NCI-H345 treated with DMSO at 0.1 percent for 48 hours (cell line): ENCODE data around the gene INPP4B.
"Not testable (repeated sequence)": the region's sequence is repeated elsewhere in the genome, so short reads cannot be mapped to it uniquely, and the experiment has no call there.

ENCODE experiments used
- DNase-seq: peaks from one replicate; lab custom pipeline; 2025; ENCODE audit not compliant: unreplicated experiment; lab: John Stamatoyannopoulos, UW

The INPP4B gene

DNA sequence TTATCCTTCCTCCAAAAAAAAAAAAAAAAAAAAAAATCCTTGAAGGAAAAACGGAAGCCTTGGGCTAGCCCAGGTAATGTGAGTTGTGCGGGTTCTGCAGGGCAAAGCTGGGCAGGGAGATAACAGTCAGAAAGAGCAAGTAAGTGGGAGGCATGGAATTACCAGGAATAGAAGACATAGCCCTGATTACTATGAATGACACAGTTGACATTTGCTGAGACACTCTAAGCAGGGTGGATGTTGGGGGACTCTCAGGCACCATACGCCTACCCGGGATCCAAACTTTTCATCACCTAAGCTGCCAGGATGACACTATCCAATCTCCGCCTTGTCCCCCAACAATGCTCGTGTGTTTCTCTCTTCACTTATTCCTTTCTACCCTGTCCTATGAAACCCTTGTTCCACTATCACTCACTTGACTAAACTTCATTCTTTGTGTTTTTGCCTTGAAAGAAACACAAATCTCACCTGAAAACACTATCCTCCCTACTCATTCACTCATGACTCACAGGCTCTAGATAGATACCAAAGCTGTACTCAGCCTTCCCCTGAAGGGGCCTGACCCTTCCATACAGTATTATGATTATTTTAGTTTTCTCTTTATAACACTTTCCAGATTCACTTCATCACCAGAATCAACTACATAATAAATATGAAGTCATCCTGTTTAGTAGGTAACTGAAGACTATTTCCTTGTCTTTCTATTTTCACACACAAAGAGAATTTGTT is 158.4 kb downstream of the INPP4B start:
- no peak for DNase-seq

DNA sequence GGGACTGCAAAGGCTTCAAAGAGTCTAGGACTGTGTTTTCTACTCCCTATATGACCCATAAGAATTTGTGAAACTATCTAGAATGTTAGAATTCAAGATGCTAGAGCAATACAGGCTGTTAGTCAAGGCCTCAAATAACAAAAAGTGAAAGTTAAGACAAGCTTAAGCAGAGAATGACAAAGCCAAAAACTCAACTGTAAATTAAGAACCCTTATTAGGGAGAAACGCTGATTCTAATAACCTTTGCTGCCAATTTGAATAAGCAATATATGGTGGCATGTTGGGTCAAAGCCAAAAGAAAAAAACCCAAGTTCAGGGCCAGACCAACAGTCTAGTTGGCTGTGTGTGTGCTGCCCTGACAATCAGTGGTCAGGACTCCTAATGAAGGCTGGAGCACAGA is 160.0 kb downstream of the INPP4B start:
- no peak for DNase-seq

DNA sequence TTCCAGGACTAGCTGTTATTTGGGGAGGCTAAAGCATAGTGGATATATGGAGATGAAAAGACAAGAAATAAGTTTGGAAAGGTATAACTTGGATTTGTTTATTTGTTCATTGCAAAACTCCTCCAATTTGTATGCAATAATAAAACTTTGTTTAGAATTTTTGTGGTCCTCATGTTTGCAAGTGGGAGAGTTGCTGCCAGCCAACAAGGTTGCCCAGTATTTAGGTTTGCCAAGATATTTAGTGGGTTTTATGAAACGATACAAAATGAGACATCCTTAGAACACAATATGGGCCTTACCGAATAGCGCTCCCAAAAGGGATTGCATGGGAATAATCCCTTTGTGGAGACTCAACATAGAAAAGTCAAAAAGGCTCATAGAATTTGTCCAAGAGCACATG is 162.1 kb downstream of the INPP4B start:
- no peak for DNase-seq

GRCh38 chr4:142683503-142683902 is 162.6 kb downstream of the INPP4B start:
- DNase-seq: no peak

DNA sequence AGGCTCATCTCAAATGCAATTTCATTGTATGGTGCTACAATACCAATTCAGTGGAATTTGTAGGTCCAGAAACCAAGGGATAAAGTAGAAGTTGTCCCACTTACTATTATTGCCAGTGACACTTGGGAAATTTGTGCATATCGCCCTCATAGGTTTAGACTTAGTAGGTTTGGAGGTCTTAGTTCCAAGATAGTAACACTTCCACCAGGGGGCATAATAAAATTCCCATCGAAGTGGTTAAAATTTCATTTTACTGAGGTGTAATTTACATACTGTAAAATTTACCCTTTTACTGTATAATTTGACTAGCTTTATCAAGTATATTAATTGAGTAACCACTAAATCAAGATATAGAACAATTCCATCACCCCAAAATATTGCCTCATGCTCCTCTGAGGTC is 174.6 kb downstream of the INPP4B start:
- no peak for DNase-seq

- no peak for DNase-seq
Observed at GRCh38 chr4:142663828-142664227, 182.3 kb downstream of the INPP4B start.

- DNase-seq: no peak
Observed at GRCh38 chr4:142660728-142661127, 185.4 kb downstream of the INPP4B start.

- DNase-seq: no peak
Observed at GRCh38 chr4:142656178-142656577, 189.9 kb downstream of the INPP4B start.

- DNase-seq: no peak
Observed at GRCh38 chr4:142648378-142648777, 197.7 kb downstream of the INPP4B start.

- no peak for DNase-seq
Observed at GRCh38 chr4:142645475-142646108, 200.5 kb downstream of the INPP4B start.

DNA sequence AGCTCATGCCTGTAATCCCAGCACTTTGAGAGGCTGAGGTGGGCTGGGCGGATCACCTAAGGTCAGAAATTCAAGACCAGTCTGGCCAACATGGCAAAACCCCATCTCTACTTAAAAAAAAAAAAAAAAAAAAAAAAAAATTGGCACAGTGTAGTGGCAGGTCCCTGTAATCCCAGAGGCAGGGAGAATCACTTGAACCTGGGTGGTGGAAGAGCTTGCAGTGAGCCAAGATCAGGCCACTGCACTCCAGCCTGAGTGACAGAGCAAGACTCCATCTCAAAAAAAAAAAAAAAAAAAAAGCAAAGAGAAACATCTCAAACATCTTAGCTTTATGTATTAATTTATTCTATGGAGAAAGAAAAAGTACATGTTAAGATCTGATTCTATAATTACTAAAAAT is 201.5 kb downstream of the INPP4B start:
- not testable (repeated sequence) for DNase-seq

- no peak for DNase-seq
Observed at GRCh38 chr4:142637614-142638013, 208.5 kb downstream of the INPP4B start.

- no peak for DNase-seq
Observed at GRCh38 chr4:142631836-142632235, 214.3 kb downstream of the INPP4B start.

GRCh38 chr4:142615324-142615665 is 230.8 kb downstream of the INPP4B start:
- no peak for DNase-seq

- DNase-seq: no peak
Observed at GRCh38 chr4:142614621-142615323, 231.3 kb downstream of the INPP4B start.

DNA sequence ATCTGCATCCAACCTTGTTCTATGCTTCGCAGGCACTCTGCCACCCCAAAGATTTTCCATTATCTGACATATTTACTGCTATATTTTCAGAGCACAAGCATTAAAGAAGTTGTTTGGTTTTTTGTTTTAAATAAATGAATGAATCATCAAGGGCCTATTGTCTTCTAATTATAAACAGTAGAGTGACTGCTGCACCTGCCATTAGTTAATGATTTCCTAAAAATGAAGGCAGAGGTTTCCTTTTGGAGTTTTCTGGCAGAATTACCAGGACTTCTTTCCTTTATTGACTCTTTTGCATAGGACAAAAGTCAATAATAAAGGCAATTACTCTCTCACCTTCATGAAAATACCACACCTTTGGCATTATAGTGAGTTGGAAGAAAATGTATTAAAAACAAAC is 238.1 kb downstream of the INPP4B start:
- no peak for DNase-seq

GRCh38 chr4:142600952-142601351 is 245.1 kb downstream of the INPP4B start:
- DNase-seq: no peak

- DNase-seq: no peak
Observed at GRCh38 chr4:142598132-142598531, 248.0 kb downstream of the INPP4B start.

GRCh38 chr4:142596595-142596994 is 249.5 kb downstream of the INPP4B start:
- DNase-seq: no peak

DNA sequence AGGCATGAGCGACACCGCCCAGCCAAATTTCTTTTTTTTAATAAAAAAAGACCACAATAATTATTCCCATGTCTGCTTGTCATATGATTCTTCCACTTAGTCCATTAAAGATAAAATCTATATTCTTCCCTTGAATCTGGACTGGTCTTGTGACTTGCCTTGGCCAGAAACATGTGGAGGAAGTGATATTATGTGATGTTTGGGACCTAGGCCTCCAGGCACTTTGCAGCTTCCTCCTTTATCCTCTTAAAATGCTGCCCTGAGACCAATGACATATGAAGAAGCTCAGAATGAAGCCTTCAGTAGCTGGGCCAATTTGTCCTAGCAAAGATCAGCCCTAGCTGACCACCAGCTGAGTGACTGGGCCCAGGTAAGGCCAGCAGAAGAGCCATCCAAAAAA is 250.0 kb downstream of the INPP4B start:
- DNase-seq: no peak

GRCh38 chr4:142595222-142595871 is 250.8 kb downstream of the INPP4B start:
- DNase-seq: no peak

DNA sequence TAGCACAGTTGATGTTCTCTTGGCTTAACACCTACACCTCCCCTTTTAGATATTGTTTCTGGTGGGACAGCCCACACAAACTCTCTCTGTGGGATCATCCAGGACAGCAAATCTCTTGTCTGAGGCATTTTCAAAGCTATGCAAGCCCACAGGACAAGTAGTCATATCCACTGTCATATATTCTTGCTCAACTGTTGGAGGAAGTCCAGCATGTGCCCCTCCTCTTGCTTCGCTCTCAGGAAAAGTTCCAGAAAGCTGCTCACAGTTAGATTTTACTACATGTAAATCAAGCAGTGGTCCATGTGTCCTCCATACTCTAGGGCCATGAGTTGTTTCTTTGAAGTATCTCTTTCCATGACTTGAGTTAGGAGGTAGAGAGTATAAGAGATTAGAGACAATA is 260.7 kb downstream of the INPP4B start:
- no peak for DNase-seq
